DOHH2 (cell line): ENCODE data around the gene HSPA9.

Experiments
- CTCF ChIP-seq: fragments of 200-600 bp; sonication (generic); IDR thresholded peaks from one replicate; pipeline ENCODE4 v1.5.1; 2014; ENCODE audit warnings: antibody characterized with exemption, mild to moderate bottlenecking, low read depth, low read length; ENCODE audit not compliant: poor library complexity, severe bottlenecking
- EZH2phosphoT487 ChIP-seq: fragments of 200-600 bp; sonication (generic); IDR thresholded peaks from 2 replicates; pipeline ENCODE4 v1.6.1; 2017; ENCODE audit warnings: borderline replicate concordance, mild to moderate bottlenecking, antibody characterized with exemption, low read length, moderate library complexity, mixed read lengths

GRCh38 chr5:138588013-138588788, 13.0 kb upstream of the HSPA9 start:
- no peak for TF ChIP-seq CTCF
- no peak for TF ChIP-seq EZH2phosphoT487
